GM13977 (cell line): ENCODE results near the gene SDCCAG8.

Experiments used
- DNase-seq: peaks from one replicate; pipeline ENCODE4 v3.0.0; 2012; ENCODE audit warnings: low spot score
- in situ Hi-C: fragments of 300-500 bp; cut with MboI; formaldehyde crosslinking; loops from one replicate; pipeline ENCODE4 v1.12.0; 2022; ENCODE audit warnings: low sequenced_read_pairs, low pct_unique_long_range_greater_than_20kb, mixed read lengths, inconsistent platforms; ENCODE audit not compliant: unreplicated experiment
- TF ChIP-seq, protein P1 (sequence below): IDR thresholded peaks from 2 replicates; pipeline ENCODE4 v1.5.1; 2012; ENCODE audit warnings: mild to moderate bottlenecking, control low read depth; ENCODE audit not compliant: insufficient read depth; ENCODE audit errors: extremely low read depth, missing control alignments

Gene SDCCAG8

GRCh38 chr1:243258731-243259130, 2.9 kb downstream of the SDCCAG8 start:
- no peak for DNase-seq
- in situ Hi-C loops: no loop called here
- TF ChIP-seq, protein P1, sequence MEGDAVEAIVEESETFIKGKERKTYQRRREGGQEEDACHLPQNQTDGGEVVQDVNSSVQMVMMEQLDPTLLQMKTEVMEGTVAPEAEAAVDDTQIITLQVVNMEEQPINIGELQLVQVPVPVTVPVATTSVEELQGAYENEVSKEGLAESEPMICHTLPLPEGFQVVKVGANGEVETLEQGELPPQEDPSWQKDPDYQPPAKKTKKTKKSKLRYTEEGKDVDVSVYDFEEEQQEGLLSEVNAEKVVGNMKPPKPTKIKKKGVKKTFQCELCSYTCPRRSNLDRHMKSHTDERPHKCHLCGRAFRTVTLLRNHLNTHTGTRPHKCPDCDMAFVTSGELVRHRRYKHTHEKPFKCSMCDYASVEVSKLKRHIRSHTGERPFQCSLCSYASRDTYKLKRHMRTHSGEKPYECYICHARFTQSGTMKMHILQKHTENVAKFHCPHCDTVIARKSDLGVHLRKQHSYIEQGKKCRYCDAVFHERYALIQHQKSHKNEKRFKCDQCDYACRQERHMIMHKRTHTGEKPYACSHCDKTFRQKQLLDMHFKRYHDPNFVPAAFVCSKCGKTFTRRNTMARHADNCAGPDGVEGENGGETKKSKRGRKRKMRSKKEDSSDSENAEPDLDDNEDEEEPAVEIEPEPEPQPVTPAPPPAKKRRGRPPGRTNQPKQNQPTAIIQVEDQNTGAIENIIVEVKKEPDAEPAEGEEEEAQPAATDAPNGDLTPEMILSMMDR: no peak

- DNase-seq: no peak
- TF ChIP-seq, protein P1: no peak
- in situ Hi-C loops: no loop called here
Observed at GRCh38 chr1:243260221-243260880, 4.5 kb downstream of the SDCCAG8 start.

DNA sequence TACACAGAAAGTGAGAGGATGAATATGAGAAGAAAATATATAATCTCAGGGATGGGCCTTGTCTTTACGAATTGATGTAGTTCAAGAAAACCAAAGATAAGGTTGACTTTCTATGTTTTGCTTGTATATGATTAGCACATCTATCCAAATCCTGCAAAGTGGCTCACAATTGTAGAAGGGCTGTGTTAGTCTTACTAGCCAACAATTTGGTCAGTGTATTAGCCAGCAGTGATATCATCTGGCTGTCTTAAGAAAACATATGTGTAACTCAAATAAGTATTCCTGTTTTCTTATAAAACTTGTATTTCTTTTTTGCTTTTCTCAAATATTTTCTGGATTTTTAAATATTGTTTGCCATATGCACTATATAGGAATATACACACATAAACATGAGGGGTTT, 5.5 kb downstream of the SDCCAG8 start:
- DNase-seq: no peak
- in situ Hi-C loops: no loop called here

GRCh38 chr1:243264717-243265116, 8.9 kb downstream of the SDCCAG8 start:
- no peak for DNase-seq
- TF ChIP-seq, protein P1: no peak
- in situ Hi-C loops: no loop called here

More for the DNA sequence above, 5.5 kb downstream of the SDCCAG8 start:
- TF ChIP-seq, protein P1: no peak

DNA sequence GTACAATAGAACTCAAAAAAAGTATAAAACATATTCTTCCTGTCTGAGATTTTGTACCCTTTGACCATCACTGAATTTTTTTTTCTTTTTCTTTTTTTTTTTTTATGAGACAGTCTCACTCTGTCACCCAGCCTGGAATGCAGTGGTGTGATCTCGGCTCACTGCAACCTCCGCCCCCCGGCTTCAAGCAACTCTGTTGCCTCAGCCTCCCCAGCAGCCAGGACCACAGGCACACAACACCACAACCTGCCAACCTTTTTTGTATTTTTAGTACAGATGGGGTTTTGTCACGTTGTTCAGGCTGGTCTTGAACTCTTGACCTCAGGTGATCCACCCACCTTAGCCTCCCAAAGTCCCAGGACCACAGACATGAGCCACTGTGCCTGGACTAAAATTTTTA, 10.4 kb downstream of the SDCCAG8 start:
- TF ChIP-seq, protein P1: no peak
- no peak for DNase-seq
- in situ Hi-C loops: no loop called here

GRCh38 chr1:243267471-243267880, 11.6 kb downstream of the SDCCAG8 start:
- in situ Hi-C loops: no loop called here
- TF ChIP-seq, protein P1: no peak
- DNase-seq: no peak
